ENCODE results near the gene RAD51AP1. TPM values are rescaled to one million over a fixed set of nuclear protein-coding genes. Genes with fewer than 3 reads are reported as not detected.

RAD51AP1 gene
- total RNA-seq, 1 experiment from 2014 or later, result 38.0 TPM

DNA sequence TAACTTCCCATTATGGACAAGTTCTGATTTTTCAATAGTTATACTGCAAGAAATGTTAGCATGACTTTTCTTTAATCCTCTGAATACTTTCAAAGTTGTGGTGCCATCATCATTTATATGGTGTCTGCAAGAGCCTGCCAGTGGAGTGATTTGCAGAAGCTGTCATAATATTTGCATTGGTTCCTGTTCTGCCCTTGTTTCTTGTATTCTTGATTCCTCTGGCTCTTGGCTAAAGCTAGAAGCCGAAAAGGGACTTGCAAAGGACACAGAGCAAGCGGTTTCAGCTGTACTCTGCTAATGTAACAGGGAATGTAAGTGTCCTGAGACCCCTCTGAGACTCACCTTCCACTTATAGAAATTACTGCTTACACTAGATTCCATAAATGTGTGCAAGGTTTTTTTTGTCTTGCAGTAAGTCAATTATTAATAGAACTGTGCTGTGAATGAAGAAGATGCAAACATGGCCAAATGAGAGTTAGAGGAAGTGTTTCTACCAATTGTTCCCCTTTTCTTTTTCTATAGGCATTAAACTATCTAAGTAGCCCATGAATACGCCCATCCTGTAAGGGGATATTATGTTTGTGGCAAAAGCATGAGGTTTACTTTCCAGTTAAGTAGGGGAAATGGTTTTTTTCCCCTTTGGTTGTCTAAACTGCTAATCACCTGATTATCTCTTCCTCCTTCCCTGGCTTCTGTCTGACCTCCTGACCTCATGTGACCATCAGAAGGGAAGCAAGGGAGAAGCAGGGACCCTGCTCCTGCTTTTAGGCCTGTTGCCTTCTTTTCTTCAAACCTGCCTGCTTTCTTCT is 28.6 kb downstream of the RAD51AP1 start:
- H3K4me3 Mint-ChIP-seq (ENCODE audit: low read depth, unreplicated experiment), result no peak overlapping the region
- no peaks in the 10 kb centered on the region for H3K27me3 Mint-ChIP-seq (ENCODE audit: unreplicated experiment)
- DNase-seq, result no peak
- CTCF ChIA-PET, result no interaction called here
- H3K27ac Mint-ChIP-seq (ENCODE audit: unreplicated experiment), result no peak overlapping the region
- intact Hi-C loops (cut with micrococcal nuclease; ENCODE audit: unreplicated experiment), result no loop called here
- no peaks in the 10 kb centered on the region for H3K4me1 Mint-ChIP-seq (ENCODE audit: low read depth, unreplicated experiment)
- TF ChIP-seq, protein P1, sequence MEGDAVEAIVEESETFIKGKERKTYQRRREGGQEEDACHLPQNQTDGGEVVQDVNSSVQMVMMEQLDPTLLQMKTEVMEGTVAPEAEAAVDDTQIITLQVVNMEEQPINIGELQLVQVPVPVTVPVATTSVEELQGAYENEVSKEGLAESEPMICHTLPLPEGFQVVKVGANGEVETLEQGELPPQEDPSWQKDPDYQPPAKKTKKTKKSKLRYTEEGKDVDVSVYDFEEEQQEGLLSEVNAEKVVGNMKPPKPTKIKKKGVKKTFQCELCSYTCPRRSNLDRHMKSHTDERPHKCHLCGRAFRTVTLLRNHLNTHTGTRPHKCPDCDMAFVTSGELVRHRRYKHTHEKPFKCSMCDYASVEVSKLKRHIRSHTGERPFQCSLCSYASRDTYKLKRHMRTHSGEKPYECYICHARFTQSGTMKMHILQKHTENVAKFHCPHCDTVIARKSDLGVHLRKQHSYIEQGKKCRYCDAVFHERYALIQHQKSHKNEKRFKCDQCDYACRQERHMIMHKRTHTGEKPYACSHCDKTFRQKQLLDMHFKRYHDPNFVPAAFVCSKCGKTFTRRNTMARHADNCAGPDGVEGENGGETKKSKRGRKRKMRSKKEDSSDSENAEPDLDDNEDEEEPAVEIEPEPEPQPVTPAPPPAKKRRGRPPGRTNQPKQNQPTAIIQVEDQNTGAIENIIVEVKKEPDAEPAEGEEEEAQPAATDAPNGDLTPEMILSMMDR (IDR thresholded peaks at IDR 0.05; ENCODE audit: unreplicated experiment), result no peak
- H3K9me3 Mint-ChIP-seq (ENCODE audit: low read depth, unreplicated experiment), result no peaks in the 10 kb centered on the region
- no TSS peak for BruUV-seq (replicated peaks)
- no peaks in the 10 kb centered on the region for H3K36me3 Mint-ChIP-seq (ENCODE audit: insufficient read depth, unreplicated experiment)

DNA sequence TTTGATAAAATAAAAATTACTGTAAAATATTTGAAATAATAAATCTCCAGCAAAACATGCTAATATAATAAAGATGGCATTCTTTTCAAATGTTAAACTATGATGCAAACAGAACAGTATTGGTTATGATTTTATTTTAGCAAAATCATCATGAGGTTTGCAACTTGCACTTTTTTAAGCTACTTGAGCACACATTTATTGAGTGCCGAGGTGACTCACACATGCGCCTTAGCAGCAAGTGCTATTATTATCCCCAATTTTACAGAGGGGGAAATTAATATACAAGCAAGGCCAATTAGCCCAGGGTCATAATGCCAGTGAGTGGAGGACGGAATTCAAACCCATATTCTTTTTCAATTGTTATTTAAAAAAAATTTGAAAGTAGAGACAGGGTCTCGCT is 30.6 kb downstream of the RAD51AP1 start:
- DNase-seq, result no peak
- intact Hi-C loops (cut with micrococcal nuclease; ENCODE audit: unreplicated experiment), result no loop called here
- Mint-ChIP-seq H3K36me3 (ENCODE audit: insufficient read depth, unreplicated experiment) (no peaks in the 10 kb centered on the region), H3K27me3 (ENCODE audit: unreplicated experiment) (no peaks in the 10 kb centered on the region), H3K4me1 (ENCODE audit: low read depth, unreplicated experiment) (no peaks in the 10 kb centered on the region), H3K4me3 (ENCODE audit: low read depth, unreplicated experiment) (no peak overlapping the region), H3K9me3 (ENCODE audit: low read depth, unreplicated experiment) (no peaks in the 10 kb centered on the region), H3K27ac (ENCODE audit: unreplicated experiment) (no peak overlapping the region)
- TF ChIP-seq, protein P1 (IDR thresholded peaks at IDR 0.05; ENCODE audit: unreplicated experiment), result no peak
- CTCF ChIA-PET, result no interaction called here
- no TSS peak for BruUV-seq (replicated peaks)

DNA sequence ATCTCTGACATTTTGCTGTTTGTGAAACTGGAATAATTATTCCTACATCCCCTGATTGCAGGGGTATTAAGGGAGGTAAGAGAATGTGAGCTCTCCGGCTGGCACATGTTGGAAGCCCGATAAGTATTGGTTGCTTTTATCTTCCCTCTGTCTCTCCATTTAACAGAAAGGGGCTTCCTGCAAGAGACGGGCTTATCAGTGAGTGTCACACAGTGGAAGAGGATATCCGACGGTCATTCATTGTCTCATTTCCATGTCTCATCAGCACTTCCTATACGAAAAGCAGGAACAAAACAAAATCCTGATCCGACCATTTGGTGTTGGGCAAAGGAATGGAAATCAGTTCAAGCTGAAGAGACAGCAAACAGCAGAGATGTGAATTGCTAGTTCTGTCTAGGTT is 34.0 kb downstream of the RAD51AP1 start:
- intact Hi-C loops (cut with micrococcal nuclease; ENCODE audit: unreplicated experiment), result no loop called here
- CTCF ChIA-PET, result no interaction called here
- TF ChIP-seq, protein P1 (IDR thresholded peaks at IDR 0.05; ENCODE audit: unreplicated experiment), result no peak
- H3K4me1 Mint-ChIP-seq (ENCODE audit: low read depth, unreplicated experiment), result no peaks in the 10 kb centered on the region
- DNase-seq, result no peak
- H3K4me3 Mint-ChIP-seq (ENCODE audit: low read depth, unreplicated experiment), result no peak overlapping the region
- H3K9me3 Mint-ChIP-seq (ENCODE audit: low read depth, unreplicated experiment), result no peaks in the 10 kb centered on the region
- no peaks in the 10 kb centered on the region for H3K36me3 Mint-ChIP-seq (ENCODE audit: insufficient read depth, unreplicated experiment)
- no peak overlapping the region for H3K27ac Mint-ChIP-seq (ENCODE audit: unreplicated experiment)
- no TSS peak for BruUV-seq (replicated peaks)
- no peaks in the 10 kb centered on the region for H3K27me3 Mint-ChIP-seq (ENCODE audit: unreplicated experiment)

DNA sequence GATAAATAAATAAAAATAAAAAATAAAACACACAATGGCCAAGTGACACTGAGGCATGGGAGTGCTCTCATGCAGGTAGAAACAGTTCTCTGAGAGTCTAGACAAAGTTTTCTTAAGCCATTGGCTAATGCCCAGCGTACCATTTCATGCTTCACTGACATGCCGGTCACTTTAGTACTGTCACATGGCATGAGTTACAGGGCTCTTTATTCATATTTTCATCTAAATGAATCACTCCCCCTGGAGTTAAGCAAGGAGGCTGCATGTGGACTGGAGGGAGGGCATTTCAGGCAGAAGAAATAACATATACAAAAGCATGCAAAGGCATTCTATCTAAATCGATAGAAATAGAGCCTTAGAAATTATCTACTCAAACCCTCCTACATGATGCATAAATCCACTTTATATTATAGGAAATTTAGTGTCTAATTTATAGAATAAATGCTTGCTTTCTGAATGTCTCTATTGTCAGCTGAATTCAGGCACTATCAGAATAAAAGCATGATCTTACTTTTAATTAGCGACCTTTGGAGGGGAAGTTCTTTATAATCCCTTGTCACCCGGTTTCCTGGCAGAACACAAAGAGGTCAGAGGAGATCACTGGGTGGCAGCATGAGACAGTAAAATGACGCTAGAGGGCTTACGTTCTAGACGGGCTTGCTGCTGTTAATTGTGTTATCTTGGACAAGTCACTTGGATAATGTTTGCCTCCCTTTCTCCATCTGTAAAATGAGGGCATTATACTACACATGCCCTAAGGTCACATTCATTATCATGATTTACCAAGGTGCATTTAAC is 40.8 kb downstream of the RAD51AP1 start:
- no peaks in the 10 kb centered on the region for H3K4me1 Mint-ChIP-seq (ENCODE audit: low read depth, unreplicated experiment)

More for the DNA sequence above, 40.8 kb downstream of the RAD51AP1 start:
- Mint-ChIP-seq H3K4me3 (ENCODE audit: low read depth, unreplicated experiment) (no peak overlapping the region), H3K27me3 (ENCODE audit: unreplicated experiment) (peaks cover 36% of the 10 kb centered on the region), H3K36me3 (ENCODE audit: insufficient read depth, unreplicated experiment) (no peaks in the 10 kb centered on the region), H3K27ac (ENCODE audit: unreplicated experiment) (no peak overlapping the region), H3K9me3 (ENCODE audit: low read depth, unreplicated experiment) (no peaks in the 10 kb centered on the region)
- CTCF ChIA-PET, result interaction anchor here (1.6 kb wide), 1 partner anchor 179 kb away, joined by 5 read pairs; no protein-coding TSS in a partner anchor
- intact Hi-C loops (cut with micrococcal nuclease; ENCODE audit: unreplicated experiment), result loop anchor here (1.0 kb wide), 1 partner anchor 179 kb away; no protein-coding TSS in a partner anchor
- TF ChIP-seq, protein P1 (IDR thresholded peaks at IDR 0.05; ENCODE audit: unreplicated experiment), result no peak
- peak; percentile 4 for DNase-seq
- no TSS peak for BruUV-seq (replicated peaks)
